HepG2 (cell line): ENCODE results near the gene CNDP1. TPM values are rescaled to one million over a fixed set of nuclear protein-coding genes. Genes with fewer than 3 reads are reported as not detected.

Source experiments
- ATAC-seq: fragments of 200-7000 bp; cut with Tn5 transposase; 3 replicates; pipeline ENCODE4 v1.9.1; 2020; ENCODE audit warnings: mild to moderate bottlenecking, moderate library complexity
- BruUV-seq: library from RNA; stranded (reverse); fragments of 400-500 nt; replicated peaks from 2 replicates; lab custom pipeline; 2021; lab: Mats Ljungman, UMichigan
- CTCF ChIA-PET: fragments of 300-600 bp; formaldehyde crosslinking; extraction: SDS; loops from one replicate; lab custom pipeline; 2021; ENCODE audit warnings: low total read pairs, inconsistent platforms, low intra/inter-chr PET ratio; lab: Yijun Ruan, JAX
- POLR2A ChIA-PET: fragments of 350-600 bp; sonication (Branson Sonifier 250); formaldehyde crosslinking; loops from one replicate; lab custom pipeline; 2020; ENCODE audit warnings: antibody characterized with exemption, inconsistent platforms; lab: Yijun Ruan, JAX
- DNase-seq: peaks from one replicate; pipeline ENCODE4 v3.0.0-alpha.2; 2015; ENCODE audit warnings: low spot score
- FAIRE-seq: peaks from 3 replicates; lab custom pipeline; 2011; peaks lifted over from hg19 to GRCh38; lab: Jason Lieb, UNC
- H2AFZ ChIP-seq: one replicate; pipeline ENCODE4 v1.6.1; 2011; ENCODE audit warnings: low read length, inconsistent platforms
- H3K27ac ChIP-seq: fragments of 300-600 bp; 3 replicates; pipeline ENCODE4 v1.8.0; 2011; ENCODE audit warnings: mixed run types, mild to moderate bottlenecking, mixed read lengths, low read length, inconsistent platforms; ENCODE audit not compliant: insufficient read depth; ENCODE audit errors: extremely low read length
- H3K27me3 ChIP-seq, 2 experiments: fragments of 200-600 bp in 1 of 2; 2 replicates in 1 of 2; 3 replicates in 1 of 2; pipeline versions ENCODE4 v1.6.0 to v1.8.0; 2011; ENCODE audit warnings: low read length in 2 of 2, mild to moderate bottlenecking in 2 of 2, moderate library complexity in 2 of 2, inconsistent platforms in 1 of 2; ENCODE audit not compliant: insufficient read depth in 2 of 2, control insufficient read depth in 1 of 2
- H3K36me3 ChIP-seq, 2 experiments: fragments of 200-600 bp in 1 of 2; replicated peaks in 1 of 2; 2 replicates in 1 of 2; 3 replicates in 1 of 2; pipeline versions ENCODE4 v1.5.1 to v1.8.0; 2011; ENCODE audit warnings: low read length in 2 of 2, inconsistent platforms in 1 of 2; ENCODE audit not compliant: insufficient read depth in 2 of 2, control insufficient read depth in 1 of 2
- H3K4me1 ChIP-seq: 2 replicates; pipeline ENCODE4 v1.5.1; 2012; ENCODE audit warnings: low read length, inconsistent platforms; ENCODE audit not compliant: insufficient read depth
- H3K4me2 ChIP-seq: 2 replicates; pipeline ENCODE4 v1.6.0; 2011; ENCODE audit warnings: low read depth, low read length, inconsistent platforms
- H3K4me3 ChIP-seq, 3 experiments: fragments of 200-600 bp in 1 of 3; sonication (generic), shearing (Covaris generic) in 1 of 3; replicated peaks in 1 of 3; 2 replicates each; pipeline ENCODE4 v1.5.1; 2011 to 2016; ENCODE audit warnings: low read length in 3 of 3, inconsistent platforms in 2 of 3, low read depth in 2 of 3, mild to moderate bottlenecking in 2 of 3, control low read depth in 1 of 3, mixed read lengths in 1 of 3; ENCODE audit not compliant: insufficient read depth in 1 of 3
- H3K79me2 ChIP-seq: one replicate; pipeline ENCODE4 v1.6.1; 2011; ENCODE audit warnings: low read length, inconsistent platforms; ENCODE audit not compliant: insufficient read depth
- H3K9ac ChIP-seq: 2 replicates; pipeline ENCODE4 v1.6.0; 2011; ENCODE audit warnings: mild to moderate bottlenecking, low read depth, low read length, inconsistent platforms; ENCODE audit not compliant: insufficient read depth
- H3K9me3 ChIP-seq: 2 replicates; pipeline ENCODE4 v1.5.1; 2012; ENCODE audit warnings: mild to moderate bottlenecking, low read length
- H4K20me1 ChIP-seq: 2 replicates; pipeline ENCODE4 v1.6.0; 2011; ENCODE audit warnings: inconsistent platforms, mild to moderate bottlenecking, low read length, moderate library complexity; ENCODE audit not compliant: insufficient read depth
- WGBS: methylation state at CpG from one replicate; pipeline ENCODE4 v1.1.6; 2017; ENCODE audit warnings: low lambda C conversion rate; 5-methylcytosine and 5-hydroxymethylcytosine counted together
- in situ Hi-C: cut with HindIII; loops from 2 replicates; pipeline ENCODE4 v1.10.0; 2017; ENCODE audit warnings: low pct_unique_long_range_greater_than_20kb; ENCODE audit not compliant: extremely low pct_ligation_motif_present
- intact Hi-C: fragments of 100-400 bp; cut with micrococcal nuclease; formaldehyde crosslinking; loops from one replicate; pipeline ENCODE4 v1.10.0; 2022; ENCODE audit not compliant: unreplicated experiment
- polyA plus RNA-seq, 8 experiments: library from polyadenylated mRNA; depleted of rRNA in 3 of 8; stranded (reverse) in 7 of 8; unstranded in 1 of 8; fragments of >200 nt; fragmentation: Illumina TruSeq in 4 of 8; extraction: Trizol in 4 of 8; gene quantifications; 2 replicates each; pipeline versions ENCODE4 v1.2.1 to v1.2.3, GENCODE V29; 2011 to 2016; ENCODE audit warnings: low read depth in 4 of 8, missing spikeins in 1 of 8, mixed read lengths in 1 of 8; ENCODE audit not compliant: insufficient read depth in 1 of 8
- total RNA-seq, 5 experiments: library from RNA; depleted of rRNA; stranded (reverse); fragments of >200 nt; fragmentation: Illumina TruSeq; extraction: Trizol; gene quantifications; 2 replicates each; pipeline ENCODE4 v1.2.3, GENCODE V29; 2016; ENCODE audit warnings: low read depth in 1 of 5
- TF ChIP-seq, protein P1 (sequence below): conservative IDR thresholded peaks from 2 replicates; pipeline ENCODE4 v1.6.1; 2018; ENCODE audit warnings: missing genetic modification reagents
- TF ChIP-seq, protein P2 (sequence below): sonication (generic); formaldehyde crosslinking; IDR thresholded peaks from 2 replicates; pipeline ENCODE4 v1.5.1; 2020; ENCODE audit warnings: mild to moderate bottlenecking, missing genetic modification reagents, moderate library complexity

Gene CNDP1
- total and polyA plus RNA-seq, 2 of the 13 experiments (the other 11 are each of a cell fraction or from before 2014, with no cell fraction given) = 0.01 TPM; not detected in 1

DNA sequence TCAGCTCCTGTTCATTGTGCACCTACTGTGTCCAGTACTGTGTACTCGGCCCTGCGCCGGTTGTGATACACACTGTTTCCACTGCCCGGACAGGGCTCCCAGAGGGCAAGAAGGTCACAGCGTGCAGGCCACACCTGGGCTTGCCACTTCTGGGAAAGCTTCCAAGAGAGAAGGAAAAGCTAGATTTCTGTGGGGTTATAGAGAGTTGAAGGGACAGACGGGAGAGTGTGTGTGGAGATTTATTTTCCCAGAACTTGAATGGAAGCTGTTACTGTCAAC is 3.8 kb upstream of the CNDP1 start:
- peaks cover 5% of the 10 kb centered on the region; the same call in 1 of the 2 replicates for H3K4me1 ChIP-seq
- CTCF ChIA-PET = no interaction called here
- WGBS = 52% methylated on average over 6 of the region's 6 CpGs
- BruUV-seq = no TSS peak
- H3K4me3 ChIP-seq = no peak overlapping the region
- in situ Hi-C loops (no loop called here), intact Hi-C loops (no loop called here)
- H3K36me3 ChIP-seq = no peaks in the 10 kb centered on the region
- DNase-seq = no peak
- ATAC-seq = peak; percentile 19; the same call in 1 of the 3 replicates
- POLR2A ChIA-PET = interaction anchor here (1.0 to 3.9 kb wide), 2 partner anchors 11 to 22 kb away, joined by 5 to 15 read pairs; no protein-coding TSS in a partner anchor
- peaks cover 2 to 5% of the 10 kb centered on the region in 2 experiments; a peak in 2 of 5 replicates for H3K27me3 ChIP-seq
- H3K4me2 ChIP-seq = no peak overlapping the region
- H3K9ac ChIP-seq = no peak overlapping the region
- FAIRE-seq = no peak
- H3K9me3 ChIP-seq = no peaks in the 10 kb centered on the region
- no peak overlapping the region for H2AFZ ChIP-seq
- TF ChIP-seq, protein P1, sequence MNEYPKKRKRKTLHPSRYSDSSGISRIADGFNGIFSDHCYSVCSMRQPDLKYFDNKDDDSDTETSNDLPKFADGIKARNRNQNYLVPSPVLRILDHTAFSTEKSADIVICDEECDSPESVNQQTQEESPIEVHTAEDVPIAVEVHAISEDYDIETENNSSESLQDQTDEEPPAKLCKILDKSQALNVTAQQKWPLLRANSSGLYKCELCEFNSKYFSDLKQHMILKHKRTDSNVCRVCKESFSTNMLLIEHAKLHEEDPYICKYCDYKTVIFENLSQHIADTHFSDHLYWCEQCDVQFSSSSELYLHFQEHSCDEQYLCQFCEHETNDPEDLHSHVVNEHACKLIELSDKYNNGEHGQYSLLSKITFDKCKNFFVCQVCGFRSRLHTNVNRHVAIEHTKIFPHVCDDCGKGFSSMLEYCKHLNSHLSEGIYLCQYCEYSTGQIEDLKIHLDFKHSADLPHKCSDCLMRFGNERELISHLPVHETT (CRISPR knock-in tag) = no peak
- TF ChIP-seq, protein P2, sequence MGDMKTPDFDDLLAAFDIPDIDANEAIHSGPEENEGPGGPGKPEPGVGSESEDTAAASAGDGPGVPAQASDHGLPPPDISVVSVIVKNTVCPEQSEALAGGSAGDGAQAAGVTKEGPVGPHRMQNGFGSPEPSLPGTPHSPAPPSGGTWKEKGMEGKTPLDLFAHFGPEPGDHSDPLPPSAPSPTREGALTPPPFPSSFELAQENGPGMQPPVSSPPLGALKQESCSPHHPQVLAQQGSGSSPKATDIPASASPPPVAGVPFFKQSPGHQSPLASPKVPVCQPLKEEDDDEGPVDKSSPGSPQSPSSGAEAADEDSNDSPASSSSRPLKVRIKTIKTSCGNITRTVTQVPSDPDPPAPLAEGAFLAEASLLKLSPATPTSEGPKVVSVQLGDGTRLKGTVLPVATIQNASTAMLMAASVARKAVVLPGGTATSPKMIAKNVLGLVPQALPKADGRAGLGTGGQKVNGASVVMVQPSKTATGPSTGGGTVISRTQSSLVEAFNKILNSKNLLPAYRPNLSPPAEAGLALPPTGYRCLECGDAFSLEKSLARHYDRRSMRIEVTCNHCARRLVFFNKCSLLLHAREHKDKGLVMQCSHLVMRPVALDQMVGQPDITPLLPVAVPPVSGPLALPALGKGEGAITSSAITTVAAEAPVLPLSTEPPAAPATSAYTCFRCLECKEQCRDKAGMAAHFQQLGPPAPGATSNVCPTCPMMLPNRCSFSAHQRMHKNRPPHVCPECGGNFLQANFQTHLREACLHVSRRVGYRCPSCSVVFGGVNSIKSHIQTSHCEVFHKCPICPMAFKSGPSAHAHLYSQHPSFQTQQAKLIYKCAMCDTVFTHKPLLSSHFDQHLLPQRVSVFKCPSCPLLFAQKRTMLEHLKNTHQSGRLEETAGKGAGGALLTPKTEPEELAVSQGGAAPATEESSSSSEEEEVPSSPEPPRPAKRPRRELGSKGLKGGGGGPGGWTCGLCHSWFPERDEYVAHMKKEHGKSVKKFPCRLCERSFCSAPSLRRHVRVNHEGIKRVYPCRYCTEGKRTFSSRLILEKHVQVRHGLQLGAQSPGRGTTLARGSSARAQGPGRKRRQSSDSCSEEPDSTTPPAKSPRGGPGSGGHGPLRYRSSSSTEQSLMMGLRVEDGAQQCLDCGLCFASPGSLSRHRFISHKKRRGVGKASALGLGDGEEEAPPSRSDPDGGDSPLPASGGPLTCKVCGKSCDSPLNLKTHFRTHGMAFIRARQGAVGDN (CRISPR knock-in tag) = no peak
- no peaks in the 10 kb centered on the region for H4K20me1 ChIP-seq
- no peak overlapping the region for H3K27ac ChIP-seq
- no peaks in the 10 kb centered on the region for H3K79me2 ChIP-seq
